MG63 (cell line): ENCODE results near the gene RAB11FIP3. TPM values are rescaled to one million over a fixed set of nuclear protein-coding genes. Genes with fewer than 3 reads are reported as not detected.
"Not testable (repeated sequence)": the region's sequence is repeated elsewhere in the genome, so short reads cannot be mapped to it uniquely, and the experiment has no call there.

Source experiments
- DNase-seq: peaks from one replicate; pipeline ENCODE4 v3.0.0-alpha.2; 2020
- H3K27me3 ChIP-seq: fragments of 250-450 bp; sonication (Bioruptor Pico); 2 replicates; pipeline ENCODE4 v1.5.1; 2020; ENCODE audit warnings: mild to moderate bottlenecking, moderate library complexity
- H3K36me3 ChIP-seq: fragments of 250-450 bp; sonication (Bioruptor Pico); 2 replicates; pipeline ENCODE4 v1.5.1; 2020; ENCODE audit warnings: mild to moderate bottlenecking, moderate library complexity
- H3K4me3 ChIP-seq: fragments of 250-450 bp; sonication (Bioruptor Pico); 2 replicates; pipeline ENCODE4 v1.5.1; 2020; ENCODE audit warnings: mild to moderate bottlenecking, moderate library complexity
- H3K9me3 ChIP-seq: fragments of 250-450 bp; sonication (Bioruptor Pico); 2 replicates; pipeline ENCODE4 v1.5.1; 2020; ENCODE audit warnings: mild to moderate bottlenecking, moderate library complexity
- total RNA-seq: library from RNA; depleted of rRNA; stranded (reverse); fragments of >200 nt; shearing (Covaris generic); gene quantifications from 2 replicates; pipeline ENCODE4 v1.2.3, GENCODE V29; 2014; ENCODE audit warnings: low replicate concordance; rRNA removed

The RAB11FIP3 gene
- total RNA-seq, result 33.1 and 42.8 TPM in 2 replicates

- Histone ChIP-seq H3K9me3 (no peaks in the 10 kb centered on the region), H3K4me3 (peak within 1 kb of the TSS; percentile 71), H3K36me3 (peaks cover 11% of the 10 kb centered on the region), H3K27me3 (no peaks in the 10 kb centered on the region)
- peak; percentile 89 for DNase-seq
Observed at GRCh38 chr16:425082-425718, at the start of gene RAB11FIP3. Gene RAB11FIP3, plus strand, starts transcription at chr16:425649. Its CDS starts 358 bp downstream, at chr16:426007.

GRCh38 chr16:375927-376816 lies 49.3 kb upstream of the RAB11FIP3 start:
- Histone ChIP-seq H3K36me3 (peaks cover 21% of the 10 kb centered on the region), H3K4me3 (no peak overlapping the region), H3K27me3 (no peaks in the 10 kb centered on the region), H3K9me3 (no peaks in the 10 kb centered on the region)
- no peak for DNase-seq

- Histone ChIP-seq H3K36me3 (peaks cover 18% of the 10 kb centered on the region), H3K4me3 (no peak overlapping the region), H3K27me3 (no peaks in the 10 kb centered on the region), H3K9me3 (no peaks in the 10 kb centered on the region)
- no peak for DNase-seq
Observed at GRCh38 chr16:376817-377418, 48.5 kb upstream of the RAB11FIP3 start.

GRCh38 chr16:377419-377951 lies 48.0 kb upstream of the RAB11FIP3 start:
- Histone ChIP-seq H3K9me3 (no peaks in the 10 kb centered on the region), H3K4me3 (no peak overlapping the region), H3K36me3 (peaks cover 18% of the 10 kb centered on the region), H3K27me3 (no peaks in the 10 kb centered on the region)
- no peak for DNase-seq

- not testable (repeated sequence) for DNase-seq, H3K27me3 ChIP-seq, H3K4me3 ChIP-seq, H3K9me3 ChIP-seq
- peaks cover 18% of the 10 kb centered on the region for H3K36me3 ChIP-seq
Observed at GRCh38 chr16:378113-378820, 47.2 kb upstream of the RAB11FIP3 start.

- Histone ChIP-seq H3K36me3 (peaks cover 18% of the 10 kb centered on the region), H3K4me3 (no peak overlapping the region), H3K9me3 (no peaks in the 10 kb centered on the region), H3K27me3 (no peaks in the 10 kb centered on the region)
- no peak for DNase-seq
Observed at GRCh38 chr16:378821-379182, 46.6 kb upstream of the RAB11FIP3 start.

GRCh38 chr16:379183-379960 lies 46.1 kb upstream of the RAB11FIP3 start:
- no peak for DNase-seq
- no peaks in the 10 kb centered on the region for H3K27me3 ChIP-seq
- no peaks in the 10 kb centered on the region for H3K9me3 ChIP-seq
- H3K4me3 ChIP-seq, result no peak overlapping the region
- peaks cover 13% of the 10 kb centered on the region for H3K36me3 ChIP-seq

- H3K4me3 ChIP-seq, result no peak overlapping the region; the same call in 1 of the 2 replicates
- DNase-seq, result no peak
- no peaks in the 10 kb centered on the region for H3K27me3 ChIP-seq
- no peaks in the 10 kb centered on the region for H3K9me3 ChIP-seq
- peaks cover 6% of the 10 kb centered on the region for H3K36me3 ChIP-seq
Observed at GRCh38 chr16:379961-380761, 45.3 kb upstream of the RAB11FIP3 start.

GRCh38 chr16:380762-381011 lies 44.8 kb upstream of the RAB11FIP3 start:
- peak overlapping the region; percentile 73 for H3K4me3 ChIP-seq
- no peak for DNase-seq
- H3K36me3 ChIP-seq, result peaks cover 6% of the 10 kb centered on the region
- no peaks in the 10 kb centered on the region for H3K9me3 ChIP-seq
- H3K27me3 ChIP-seq, result no peaks in the 10 kb centered on the region

GRCh38 chr16:381012-381788 lies 44.2 kb upstream of the RAB11FIP3 start:
- Histone ChIP-seq H3K4me3 (peak overlapping the region; percentile 73), H3K9me3 (no peaks in the 10 kb centered on the region), H3K27me3 (no peaks in the 10 kb centered on the region), H3K36me3 (peaks cover 3% of the 10 kb centered on the region)
- DNase-seq, result peak; percentile 54

- no peaks in the 10 kb centered on the region for H3K9me3 ChIP-seq
- no peaks in the 10 kb centered on the region for H3K27me3 ChIP-seq
- no peaks in the 10 kb centered on the region; the same call in none of the 2 replicates for H3K36me3 ChIP-seq
- DNase-seq, result peak; percentile 63
- peak within 1 kb of the TSS; percentile 73 for H3K4me3 ChIP-seq
Observed at GRCh38 chr16:381789-382717, 43.4 kb upstream of the RAB11FIP3 start, which contains the start of gene PGAP6. Gene PGAP6, minus strand, starts transcription at chr16:381978. Its CDS starts 157 bp downstream, at chr16:381821.

GRCh38 chr16:383326-384051 lies 42.0 kb upstream of the RAB11FIP3 start:
- no peak overlapping the region for H3K4me3 ChIP-seq
- no peaks in the 10 kb centered on the region for H3K9me3 ChIP-seq
- H3K27me3 ChIP-seq, result no peaks in the 10 kb centered on the region
- H3K36me3 ChIP-seq, result no peaks in the 10 kb centered on the region; the same call in 1 of the 2 replicates
- DNase-seq, result no peak

GRCh38 chr16:386641-387156 lies 38.8 kb upstream of the RAB11FIP3 start:
- Histone ChIP-seq H3K4me3 (no peak overlapping the region), H3K27me3 (no peaks in the 10 kb centered on the region), H3K9me3 (peaks cover under 1% of the 10 kb centered on the region; the same call in 1 of the 2 replicates), H3K36me3 (no peaks in the 10 kb centered on the region; the same call in 1 of the 2 replicates)
- no peak for DNase-seq
